Ovary (tissue), 10 donors: ENCODE data around the gene FGF4. TPM values are rescaled to one million over a fixed set of nuclear protein-coding genes. Genes with fewer than 3 reads are reported as not detected.

ENCODE experiments used
- DNase-seq, 5 donors: peaks; one replicate each; pipeline ENCODE4 v3.0.0-alpha.2; 2019 to 2020
- H3K27ac ChIP-seq, 2 donors: fragments of 200-600 bp; one replicate each; pipeline versions ENCODE4 v1.5.1 to v1.8.0; 2019 to 2022
- H3K27me3 ChIP-seq: fragments of 200-600 bp; one replicate; pipeline ENCODE4 v1.8.0; 2022
- H3K36me3 ChIP-seq: fragments of 200-600 bp; sonication (generic); one replicate; pipeline ENCODE4 v1.5.1; 2019
- H3K4me1 ChIP-seq: one replicate; pipeline ENCODE4 v1.8.1; 2013; ENCODE audit warnings: mild to moderate bottlenecking, moderate library complexity; ENCODE audit not compliant: insufficient read depth
- H3K4me3 ChIP-seq: fragments of 200-600 bp; sonication (generic); one replicate; pipeline ENCODE4 v1.5.1; 2017
- H3K9me3 ChIP-seq, 2 donors: fragments of 200-600 bp in 1 of 2; sonication (generic) in 1 of 2; one replicate each; pipeline versions ENCODE4 v1.5.1 to v1.8.1; 2013 to 2019; ENCODE audit warnings: mild to moderate bottlenecking in 1 of 2, moderate library complexity in 1 of 2
- CTCF ChIP-seq, 3 donors: fragments of 450-650 bp in 2 of 3; fragments of 200-600 bp in 1 of 3; IDR thresholded peaks; one replicate each; pipeline versions ENCODE4 v1.5.1 to v1.8.0; 2016 to 2022; ENCODE audit warnings: antibody characterized with exemption in 3 of 3, mild to moderate bottlenecking in 1 of 3
- EP300 ChIP-seq: sonication (generic); formaldehyde crosslinking; IDR thresholded peaks from one replicate; pipeline ENCODE4 v1.6.1; 2017; ENCODE audit warnings: antibody characterized with exemption
- POLR2A ChIP-seq: fragments of 450-650 bp; IDR thresholded peaks from one replicate; pipeline ENCODE4 v1.6.1; 2017; ENCODE audit warnings: antibody characterized with exemption, mild to moderate bottlenecking, moderate library complexity
- WGBS, 3 donors: extraction: QIAGEN DNeasy Blood & Tissue Kit in 1 of 3; methylation state at CpG; one replicate each; pipeline versions ENCODE4 v1.1.5 to v1.1.7; 2013 to 2017; 5-methylcytosine and 5-hydroxymethylcytosine counted together
- intact Hi-C, 4 donors: fragments of 100-400 bp; cut with DNase I; formaldehyde crosslinking; loops; one replicate each; pipeline versions ENCODE4 v1.11.0 to v1.15.1; 2022 to 2023
- long read RNA-seq, 3 donors: library from polyadenylated mRNA in 2 of 3; unstranded in 2 of 3; transcript quantifications; one replicate each; pipeline ENCODE4 v2.0.0 and lab custom pipeline, GENCODE V29; 2021 to 2026
- polyA plus RNA-seq, 2 donors: library from polyadenylated mRNA; stranded (reverse); fragments of 200-250 nt in 1 of 2; fragments of 350-450 nt in 1 of 2; fragmentation: Illumina TruSeq in 1 of 2; extraction: RNeasy Lipid Tissue Mini Kit (QIAGEN cat#74804) in 1 of 2; gene quantifications; one replicate each; pipeline ENCODE4 v1.2.3, GENCODE V29; 2013 to 2014
- total RNA-seq, 7 donors: library from RNA; depleted of rRNA in 2 of 7; stranded (reverse); fragments of >200 nt in 2 of 7; fragmentation: NEBNext Ultra II Directional in 3 of 7; extraction: Animal tissue kit (Norgen Biotek cat#: 25700) in 3 of 7; gene quantifications; one replicate each; pipeline versions ENCODE4 v1.1.0 to v1.2.4, GENCODE V29; 2016 to 2023
- donor health status: DM: no; HTN: no; CAD: no; lungs with moderate emphysema.
- donor health status: DM: no; HTN: no; CAD: no.
- donor health status: Bipolar disorder and iron deficiency.
- donor health status: DM: yes; HTN: yes; CAD: no.
- donor health status: DM: no; HTN: no; CAD: no.
- donor health status: DM: yes; HTN: yes; CAD: no.

Gene FGF4, protein sequence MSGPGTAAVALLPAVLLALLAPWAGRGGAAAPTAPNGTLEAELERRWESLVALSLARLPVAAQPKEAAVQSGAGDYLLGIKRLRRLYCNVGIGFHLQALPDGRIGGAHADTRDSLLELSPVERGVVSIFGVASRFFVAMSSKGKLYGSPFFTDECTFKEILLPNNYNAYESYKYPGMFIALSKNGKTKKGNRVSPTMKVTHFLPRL
- total RNA-seq (not detected), polyA plus RNA-seq (not detected)
- long read RNA-seq, donor 1, result 0 reads
- long read RNA-seq, donor 2, result 0 reads
- long read RNA-seq, donor 3, result 0 reads

DNA sequence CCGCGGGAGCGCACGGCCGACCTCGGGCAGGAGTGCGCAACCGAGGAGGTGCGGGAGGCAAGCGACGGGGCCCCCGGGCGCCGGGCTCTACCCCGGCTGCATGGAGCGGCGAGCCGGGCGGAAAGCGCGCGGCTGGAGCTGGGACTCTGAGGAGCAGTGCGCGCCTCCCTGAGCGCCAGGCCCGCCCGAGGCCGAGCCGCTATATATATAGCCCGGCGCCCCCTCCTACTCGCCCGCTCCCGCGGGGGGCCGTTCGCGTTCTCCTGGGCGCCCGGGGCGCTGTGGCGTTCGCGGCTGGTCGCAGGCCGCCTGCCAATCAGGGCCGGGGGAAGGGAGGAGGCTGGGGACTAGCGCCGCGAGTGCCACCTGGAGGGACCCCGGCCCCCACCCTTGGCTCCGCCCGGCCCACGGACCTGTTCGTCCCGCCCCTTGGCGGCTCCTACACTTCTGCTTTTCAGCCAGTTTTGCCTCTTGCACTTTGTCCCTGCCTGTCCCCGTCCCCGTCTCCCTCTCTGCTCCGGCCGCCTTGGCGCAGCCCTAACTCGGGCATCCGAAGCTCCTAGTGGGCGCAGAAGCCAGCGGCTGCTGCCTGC is at the start of gene FGF4:
Gene FGF4 (minus strand): TSS at position 179 of the 593 bp plus-strand sequence. CDS start 257 bp downstream, outside the sequence.
- Histone ChIP-seq H3K36me3 (no peaks in the 10 kb centered on the region), H3K4me1 (no peaks in the 10 kb centered on the region), H3K27ac (no peak within 1 kb of the TSS), H3K9me3 (no peaks in the 10 kb centered on the region), H3K4me3 (no peak within 1 kb of the TSS), H3K27me3 (no peaks in the 10 kb centered on the region)
- DNase-seq, result no peak
- WGBS, 3 donors, result 2 to 3% (median 2%) methylated on average over 38 to 66 of the region's 66 CpGs
- TF ChIP-seq POLR2A (no peak), CTCF (IDR thresholded peaks at IDR 0.05) (no peak)
- intact Hi-C loops, result no loop called here

GRCh38 chr11:69823641-69824265 is 48.6 kb upstream of the FGF4 start:
- no peaks in the 10 kb centered on the region for H3K4me1 ChIP-seq
- TF ChIP-seq POLR2A (no peak), CTCF (IDR thresholded peaks at IDR 0.05) (no peak), EP300 (no peak)
- intact Hi-C loops, result no loop called here
- no peaks in the 10 kb centered on the region for H3K36me3 ChIP-seq
- no peak overlapping the region for H3K4me3 ChIP-seq
- no peaks in the 10 kb centered on the region for H3K27me3 ChIP-seq
- no peak for DNase-seq
- H3K27ac ChIP-seq, result no peak overlapping the region
- H3K9me3 ChIP-seq, result no peaks in the 10 kb centered on the region
- 40 to 48% (median 44%) methylated on average over 6 of the region's 6 CpGs for WGBS, 3 donors

GRCh38 chr11:69822676-69823494 is 47.7 kb upstream of the FGF4 start:
- TF ChIP-seq POLR2A (no peak), CTCF (IDR thresholded peaks at IDR 0.05) (no peak), EP300 (no peak)
- H3K9me3 ChIP-seq, result no peaks in the 10 kb centered on the region
- DNase-seq, result no peak
- H3K27me3 ChIP-seq, result no peaks in the 10 kb centered on the region
- no peak overlapping the region for H3K27ac ChIP-seq
- no peaks in the 10 kb centered on the region for H3K36me3 ChIP-seq
- H3K4me1 ChIP-seq, result no peaks in the 10 kb centered on the region
- no peak overlapping the region for H3K4me3 ChIP-seq
- intact Hi-C loops, result no loop called here
- WGBS, 3 donors, result 58 to 64% (median 61%) methylated on average over 14 to 15 of the region's 15 CpGs

GRCh38 chr11:69821511-69822040 is 46.4 kb upstream of the FGF4 start:
- Histone ChIP-seq H3K36me3 (no peaks in the 10 kb centered on the region), H3K4me3 (no peak overlapping the region), H3K27ac (no peak overlapping the region), H3K27me3 (no peaks in the 10 kb centered on the region), H3K4me1 (no peaks in the 10 kb centered on the region), H3K9me3 (no peaks in the 10 kb centered on the region)
- no peak for TF ChIP-seq EP300
- TF ChIP-seq POLR2A, result no peak
- no peak for TF ChIP-seq CTCF (IDR thresholded peaks at IDR 0.05)
- no peak for DNase-seq
- intact Hi-C loops, result no loop called here
- 60 to 72% (median 63%) methylated on average over 17 of the region's 17 CpGs for WGBS, 3 donors
